Measurements from ENCODE around the gene PRRX2. TPM values are rescaled to one million over a fixed set of nuclear protein-coding genes. Genes with fewer than 3 reads are reported as not detected.
A peak's percentile ranks its signal among the peaks of the same experiment; 100 is the strongest.

Gene PRRX2
- total and polyA plus RNA-seq, 2 experiments from 2014 or later = 5.8 to 8.3 TPM

GRCh38 chr9:129725795-129726251, 60.4 kb downstream of the PRRX2 start (continued):
- no peak for TF ChIP-seq ZNF114 (CRISPR knock-in tag; IDR thresholded peaks at IDR 0.05)

GRCh38 chr9:129726322-129727160, 61.1 kb downstream of the PRRX2 start:
- DNase-seq (ENCODE audit: low spot score) (peak; percentile 96), ATAC-seq (peak; percentile 99)
- Mint-ChIP-seq H3K4me3 (0 out of 3 replicates have a peak overlapping the region, but pooled peaks have one; percentile 30), H3K27ac (no peak overlapping the region), H3K27me3 (ENCODE audit: insufficient read depth, low read depth, poor library complexity) (peaks cover 10% of the 10 kb centered on the region), H3K36me3 (ENCODE audit: low read depth) (no peaks in the 10 kb centered on the region), H3K4me1 (peaks cover 14% of the 10 kb centered on the region; the same call in 2 of the 3 replicates), H3K9me3 (no peaks in the 10 kb centered on the region)
- H2AFZ ChIP-seq = peak overlapping the region; percentile 10; the same call in 1 of the 2 replicates
- no peak overlapping the region for H3K4me3 ChIP-seq
- H4K20me1 ChIP-seq (replicated peaks; ENCODE audit: insufficient read depth) = no peaks in the 10 kb centered on the region
- H3K27ac ChIP-seq (ENCODE audit: low read depth) = no peak overlapping the region
- no peaks in the 10 kb centered on the region for H3K4me1 ChIP-seq (ENCODE audit: insufficient read depth)
- H3K9me2 ChIP-seq (ENCODE audit: insufficient read depth) = no peaks in the 10 kb centered on the region
- no peaks in the 10 kb centered on the region for H3K79me2 ChIP-seq (replicated peaks; ENCODE audit: insufficient read depth)
- H3F3A ChIP-seq (replicated peaks; ENCODE audit: low read depth) = no peaks in the 10 kb centered on the region
- H3K4me2 ChIP-seq = no peak overlapping the region
- TF ChIP-seq REST (IDR thresholded peaks at IDR 0.05; ENCODE audit: unreplicated experiment) = peak; percentile 18
- TF ChIP-seq STAT1 (IDR thresholded peaks at IDR 0.05; ENCODE audit: unreplicated experiment) = no peak
- peak; percentile 90 to 92 for TF ChIP-seq CTCF (conservative IDR thresholded peaks at IDR 0.05; ENCODE audit: low read depth in 2 of 2)
- no peaks in the 10 kb centered on the region for H3K36me3 ChIP-seq (ENCODE audit: insufficient read depth)
- no peaks in the 10 kb centered on the region for H3K27me3 ChIP-seq (ENCODE audit: insufficient read depth)

GRCh38 chr9:129728744-129729143, 63.3 kb downstream of the PRRX2 start:
- Histone ChIP-seq H4K20me1 (replicated peaks; ENCODE audit: insufficient read depth) (no peaks in the 10 kb centered on the region), H3F3A (replicated peaks; ENCODE audit: low read depth) (no peaks in the 10 kb centered on the region), H3K4me2 (no peak overlapping the region), H3K4me3 (no peak overlapping the region), H3K27ac (ENCODE audit: low read depth) (no peak overlapping the region), H3K4me1 (ENCODE audit: insufficient read depth) (no peaks in the 10 kb centered on the region), H3K9me2 (ENCODE audit: insufficient read depth) (no peaks in the 10 kb centered on the region), H2AFZ (no peak overlapping the region), H3K27me3 (ENCODE audit: insufficient read depth) (no peaks in the 10 kb centered on the region), H3K79me2 (replicated peaks; ENCODE audit: insufficient read depth) (no peaks in the 10 kb centered on the region), H3K36me3 (ENCODE audit: insufficient read depth) (no peaks in the 10 kb centered on the region)
- no peaks in the 10 kb centered on the region for H3K9me3 Mint-ChIP-seq
- H3K27me3 Mint-ChIP-seq (ENCODE audit: insufficient read depth, low read depth, poor library complexity) = peaks cover 9% of the 10 kb centered on the region
- no peak overlapping the region for H3K27ac Mint-ChIP-seq
- H3K36me3 Mint-ChIP-seq (ENCODE audit: low read depth) = no peaks in the 10 kb centered on the region
- no peak for ATAC-seq
- peaks cover 16% of the 10 kb centered on the region; the same call in 2 of the 3 replicates for H3K4me1 Mint-ChIP-seq
- DNase-seq (ENCODE audit: low spot score) = no peak
- H3K4me3 Mint-ChIP-seq = no peak overlapping the region
- TF ChIP-seq ZNF331 (CRISPR knock-in tag; IDR thresholded peaks at IDR 0.05; ENCODE audit: low read depth) = no peak
- no peak for TF ChIP-seq CTCF (conservative IDR thresholded peaks at IDR 0.05; ENCODE audit: low read depth in 2 of 2)
- no peak for TF ChIP-seq ETS1 (IDR thresholded peaks at IDR 0.05)
- no peak for TF ChIP-seq STAT1 (IDR thresholded peaks at IDR 0.05; ENCODE audit: unreplicated experiment)
- TF ChIP-seq POLR2AphosphoS5 (IDR thresholded peaks at IDR 0.05; ENCODE audit: low read depth) = no peak
- TF ChIP-seq EZH2phosphoT487 (IDR thresholded peaks at IDR 0.05; ENCODE audit: unreplicated experiment) = no peak
- TF ChIP-seq ZNF114 (CRISPR knock-in tag; IDR thresholded peaks at IDR 0.05) = no peak
- TF ChIP-seq EZH2 (IDR thresholded peaks at IDR 0.05; ENCODE audit: low read depth, unreplicated experiment) = no peak

All from GM23338 (cell line).